GM21447 (cell line): Measurements from ENCODE around the gene CARD10.

Experiments used
- ATAC-seq: cut with Tn5 transposase; IDR thresholded peaks from one replicate; pipeline ENCODE4 v1.9.1; 2021; ENCODE audit not compliant: unreplicated experiment

Gene CARD10

GRCh38 chr22:37443977-37444376 is 75.2 kb downstream of the CARD10 start:
- no peak for ATAC-seq

GRCh38 chr22:37443086-37443485 is 76.1 kb downstream of the CARD10 start:
- ATAC-seq = no peak

GRCh38 chr22:37442537-37442936 is 76.7 kb downstream of the CARD10 start:
- ATAC-seq = no peak

DNA sequence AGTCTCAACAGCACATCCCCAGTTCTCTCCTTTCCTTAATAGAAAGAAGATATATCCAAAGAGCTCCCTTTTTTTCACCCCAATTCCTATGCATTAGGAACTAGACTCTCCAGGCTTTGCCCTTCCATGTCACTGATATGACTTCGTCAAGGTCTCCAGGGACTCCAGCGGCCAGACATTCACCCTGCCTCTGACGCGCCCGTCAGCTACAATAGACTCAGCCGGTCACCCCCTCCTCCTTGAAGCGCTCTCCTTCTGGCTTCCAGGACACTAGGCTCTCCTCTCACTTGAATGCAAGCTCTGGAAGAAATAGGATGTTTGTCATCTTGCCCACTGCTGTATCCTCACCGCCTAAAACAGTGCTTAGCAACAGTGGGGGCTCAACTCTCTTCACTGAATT is 77.1 kb downstream of the CARD10 start:
- ATAC-seq = no peak

GRCh38 chr22:37440875-37441274 is 78.3 kb downstream of the CARD10 start:
- no peak for ATAC-seq
